ENCODE measurements around the gene IKBKG. TPM values are rescaled to one million over a fixed set of nuclear protein-coding genes. Genes with fewer than 3 reads are reported as not detected.
"Not testable (repeated sequence)": the region's sequence is repeated elsewhere in the genome, so short reads cannot be mapped to it uniquely, and the experiment has no call there.

The IKBKG gene
- total and polyA plus RNA-seq, 5 donors = 17.2 to 21.8 (median 18.8) TPM

- H3K9me3 ChIP-seq (ENCODE audit: control insufficient read depth, low read length); H3K27ac ChIP-seq (ENCODE audit: low read length); intact Hi-C loops (cut with DNase I); H3K4me3 ChIP-seq (ENCODE audit: low read length); H3K4me1 ChIP-seq (ENCODE audit: control insufficient read depth, insufficient read depth, low read length); H3K27me3 ChIP-seq (ENCODE audit: control insufficient read depth, insufficient read depth); ATAC-seq: not testable (repeated sequence)
- 81% methylated on average over 12 of the region's 12 CpGs for WGBS
- DNase-seq = peak in 1 of 3 donors; percentile 43
These were observed 63.7 kb downstream of the IKBKG start for GRCh38 chrX:154611146-154611545.

- H3K9me3 ChIP-seq (ENCODE audit: control insufficient read depth, low read length); H3K27me3 ChIP-seq (ENCODE audit: control insufficient read depth, insufficient read depth); ATAC-seq; H3K4me1 ChIP-seq (ENCODE audit: control insufficient read depth, insufficient read depth, low read length); H3K27ac ChIP-seq (ENCODE audit: low read length); intact Hi-C loops (cut with DNase I); DNase-seq; H3K4me3 ChIP-seq (ENCODE audit: low read length): not testable (repeated sequence)
- WGBS = 25% methylated on average over 5 of the region's 12 CpGs
These were observed 66.2 kb downstream of the IKBKG start for GRCh38 chrX:154613586-154613985.

Other genes starting within 250 kb of the IKBKG start
- gene FLNA, start 173.0 kb upstream of the IKBKG start, total RNA-seq = 100 to 1,000 TPM; 262 to 363 (median 298) TPM
- gene FLNA, start 173.0 kb upstream of the IKBKG start, polyA plus RNA-seq = 271 TPM
- 10 to 100 TPM; 58.5 to 72.9 (median 60.0) TPM for gene EMD, start 168.3 kb upstream of the IKBKG start, total RNA-seq
- 86.1 TPM for gene EMD, start 168.3 kb upstream of the IKBKG start, polyA plus RNA-seq
- 1,000 to 10,000 TPM; 2,034 to 2,544 (median 2,211) TPM for gene RPL10, start 149.2 kb upstream of the IKBKG start, total RNA-seq
- gene RPL10, start 149.2 kb upstream of the IKBKG start, polyA plus RNA-seq = 2,857 TPM
- 10 to 100 TPM; 47.3 to 52.6 (median 51.2) TPM for gene DNASE1L1, start 138.4 kb upstream of the IKBKG start, total RNA-seq
- 60.5 TPM for gene DNASE1L1, start 138.4 kb upstream of the IKBKG start, polyA plus RNA-seq
- 10 to 100 TPM; 38.0 to 45.0 (median 39.0) TPM for gene TAFAZZIN, start 136.1 kb upstream of the IKBKG start, total RNA-seq
- 43.9 TPM for gene TAFAZZIN, start 136.1 kb upstream of the IKBKG start, polyA plus RNA-seq
- 10 to 100 TPM; 73.7 to 83.8 (median 77.4) TPM for gene ATP6AP1, start 118.9 kb upstream of the IKBKG start, total RNA-seq
- 63.1 TPM for gene ATP6AP1, start 118.9 kb upstream of the IKBKG start, polyA plus RNA-seq
- 10 to 100 TPM; 82.7 to 99.3 (median 96.9) TPM for gene GDI1, start 110.5 kb upstream of the IKBKG start, total RNA-seq
- gene GDI1, start 110.5 kb upstream of the IKBKG start, polyA plus RNA-seq = 102 TPM
- gene FAM50A, start 103.5 kb upstream of the IKBKG start, total RNA-seq = 10 to 100 TPM; 48.6 to 54.0 (median 53.0) TPM
- gene FAM50A, start 103.5 kb upstream of the IKBKG start, polyA plus RNA-seq = 88.7 TPM
- gene PLXNA3, start 89.3 kb upstream of the IKBKG start, total RNA-seq = 10 to 100 TPM; 26.5 to 34.0 (median 29.6) TPM
- gene PLXNA3, start 89.3 kb upstream of the IKBKG start, polyA plus RNA-seq = 12.2 TPM
- gene LAGE3, start 68.3 kb upstream of the IKBKG start, total RNA-seq = 10 to 100 TPM; 16.3 to 22.0 (median 19.5) TPM
- gene LAGE3, start 68.3 kb upstream of the IKBKG start, polyA plus RNA-seq = 25.8 TPM
- gene UBL4A, start 61.0 kb upstream of the IKBKG start, total RNA-seq = 10 to 100 TPM; 51.1 to 62.1 (median 60.3) TPM
- gene UBL4A, start 61.0 kb upstream of the IKBKG start, polyA plus RNA-seq = 43.6 TPM
- gene SLC10A3, start 57.0 kb upstream of the IKBKG start, total RNA-seq = 10 to 100 TPM; 14.4 to 18.9 (median 15.5) TPM
- 17.3 TPM for gene SLC10A3, start 57.0 kb upstream of the IKBKG start, polyA plus RNA-seq
- 10 to 100 TPM; 55.4 to 60.8 (median 58.9) TPM for gene FAM3A, start 31.4 kb upstream of the IKBKG start, total RNA-seq
- 68.6 TPM for gene FAM3A, start 31.4 kb upstream of the IKBKG start, polyA plus RNA-seq
- gene G6PD, start 774 bp upstream of the IKBKG start, total RNA-seq = 10 to 100 TPM; 16.6 to 26.4 (median 23.5) TPM
- 13.2 TPM for gene G6PD, start 774 bp upstream of the IKBKG start, polyA plus RNA-seq
- not detected for gene CTAG1A, start 37.5 kb downstream of the IKBKG start, total RNA-seq
- not detected for gene CTAG1A, start 37.5 kb downstream of the IKBKG start, polyA plus RNA-seq
- gene CTAG1B, start 71.7 kb downstream of the IKBKG start, total RNA-seq = not detected
- not detected for gene CTAG1B, start 71.7 kb downstream of the IKBKG start, polyA plus RNA-seq
- not detected for gene CTAG2, start 106.0 kb downstream of the IKBKG start, total RNA-seq
- not detected for gene CTAG2, start 106.0 kb downstream of the IKBKG start, polyA plus RNA-seq
- 10 to 100 TPM in 3 of 4 donors, 1 to 10 TPM in 1; 7.8 to 14.4 (median 11.4) TPM for gene GAB3, start 203.5 kb downstream of the IKBKG start, total RNA-seq
- gene GAB3, start 203.5 kb downstream of the IKBKG start, polyA plus RNA-seq = 4.7 TPM
- gene DKC1, start 215.2 kb downstream of the IKBKG start, total RNA-seq = 10 to 100 TPM; 18.7 to 27.0 (median 21.4) TPM
- 14.0 TPM for gene DKC1, start 215.2 kb downstream of the IKBKG start, polyA plus RNA-seq